IMR-90 (cell line): Measurements from ENCODE around the gene TRAPPC5. TPM values are rescaled to one million over a fixed set of nuclear protein-coding genes. Genes with fewer than 3 reads are reported as not detected.

ENCODE experiments used
- ATAC-seq: fragments of 200-7000 bp; cut with Tn5 transposase; 2 replicates; pipeline ENCODE4 v1.9.1; 2020; ENCODE audit warnings: low read depth, mild to moderate bottlenecking, moderate library complexity
- BruUV-seq: library from RNA; stranded (reverse); fragments of 400-500 nt; replicated peaks from 2 replicates; lab custom pipeline; 2021; lab: Mats Ljungman, UMichigan
- CTCF ChIA-PET: fragments of 300-600 bp; formaldehyde crosslinking; extraction: SDS; loops from one replicate; lab custom pipeline; 2021; ENCODE audit warnings: antibody characterized with exemption; lab: Yijun Ruan, JAX
- POLR2A ChIA-PET: fragments of 300-600 bp; sonication (Branson Sonifier 250); formaldehyde crosslinking; loops from one replicate; lab custom pipeline; 2022; ENCODE audit warnings: antibody characterized with exemption; ENCODE audit not compliant: unreplicated experiment; lab: Charles Lee
- DNase-seq: peaks from one replicate; pipeline ENCODE4 v3.0.0; 2013
- H2AFZ ChIP-seq: replicated peaks from 2 replicates; pipeline ENCODE3; 2013; ENCODE audit warnings: low read length, mild to moderate bottlenecking; ENCODE audit not compliant: poor library complexity
- H2AK5ac ChIP-seq: 2 replicates; pipeline ENCODE4 v1.6.1; 2013; ENCODE audit warnings: low read depth, low read length, inconsistent platforms
- H2AK9ac ChIP-seq: replicated peaks from 2 replicates; pipeline ENCODE3; 2013; ENCODE audit warnings: mild to moderate bottlenecking, low read depth, low read length, moderate library complexity; ENCODE audit not compliant: poor library complexity
- H2BK120ac ChIP-seq: 2 replicates; pipeline ENCODE4 v1.6.1; 2013; ENCODE audit warnings: low read depth, low read length, inconsistent platforms
- H2BK15ac ChIP-seq: 3 replicates; pipeline ENCODE4 v1.6.1; 2013; ENCODE audit warnings: low read depth, low read length, inconsistent platforms
- H2BK20ac ChIP-seq: 2 replicates; pipeline ENCODE4 v1.6.1; 2013; ENCODE audit warnings: low read depth, mild to moderate bottlenecking, inconsistent platforms, low read length, moderate library complexity
- H2BK5ac ChIP-seq: 2 replicates; pipeline ENCODE4 v1.6.1; 2013; ENCODE audit warnings: mild to moderate bottlenecking, low read depth, low read length, inconsistent platforms; ENCODE audit not compliant: poor library complexity, severe bottlenecking
- H3K14ac ChIP-seq: replicated peaks from 2 replicates; pipeline ENCODE4 v1.6.1; 2013; ENCODE audit warnings: low read depth, low read length, inconsistent platforms
- H3K18ac ChIP-seq: 2 replicates; pipeline ENCODE4 v1.6.1; 2013; ENCODE audit warnings: low read depth, low read length, control low read depth
- H3K23ac ChIP-seq: 2 replicates; pipeline ENCODE4 v1.6.1; 2013; ENCODE audit warnings: low read depth, low read length, inconsistent platforms
- H3K27ac ChIP-seq: 2 replicates; pipeline ENCODE4 v1.5.1; 2013; ENCODE audit warnings: mild to moderate bottlenecking, control low read depth, low read length; ENCODE audit not compliant: insufficient read depth
- H3K27me3 ChIP-seq: 2 replicates; pipeline ENCODE4 v1.6.1; 2013; ENCODE audit warnings: low read length; ENCODE audit not compliant: control insufficient read depth, insufficient read depth
- H3K36me3 ChIP-seq: 2 replicates; pipeline ENCODE4 v1.6.1; 2013; ENCODE audit warnings: low read length, mixed read lengths; ENCODE audit not compliant: control insufficient read depth, insufficient read depth
- H3K4ac ChIP-seq: 2 replicates; pipeline ENCODE4 v1.6.1; 2013; ENCODE audit warnings: low read depth, low read length, inconsistent platforms
- H3K4me1 ChIP-seq: 2 replicates; pipeline ENCODE4 v1.6.1; 2013; ENCODE audit warnings: low read length, mixed read lengths; ENCODE audit not compliant: control insufficient read depth, insufficient read depth
- H3K4me2 ChIP-seq: 2 replicates; pipeline ENCODE4 v1.6.1; 2013; ENCODE audit warnings: low read depth, mild to moderate bottlenecking, control low read depth, low read length, moderate library complexity
- H3K4me3 ChIP-seq: 2 replicates; pipeline ENCODE4 v1.5.1; 2013; ENCODE audit warnings: low read depth, mild to moderate bottlenecking, control low read depth, low read length, moderate library complexity; ENCODE audit not compliant: insufficient read depth
- H3K56ac ChIP-seq: 2 replicates; pipeline ENCODE4 v1.6.1; 2013; ENCODE audit warnings: low read length, inconsistent platforms; ENCODE audit not compliant: insufficient read depth; ENCODE audit errors: extremely low read depth
- H3K79me1 ChIP-seq, 2 experiments: 2 replicates each; pipeline ENCODE4 v1.6.1; 2013; ENCODE audit warnings: low read length in 2 of 2, inconsistent platforms in 1 of 2, low read depth in 1 of 2
- H3K9ac ChIP-seq: 2 replicates; pipeline ENCODE4 v1.6.1; 2013; ENCODE audit warnings: low read depth, low read length, control low read depth
- H3K9me1 ChIP-seq: 2 replicates; pipeline ENCODE4 v1.6.1; 2013; ENCODE audit warnings: low read length, inconsistent platforms; ENCODE audit not compliant: insufficient read depth
- H3K9me3 ChIP-seq: 2 replicates; pipeline ENCODE4 v1.6.1; 2013; ENCODE audit warnings: low read length; ENCODE audit not compliant: control insufficient read depth, insufficient read depth
- H4K20me1 ChIP-seq: 2 replicates; pipeline ENCODE4 v1.6.1; 2013; ENCODE audit warnings: low read length, inconsistent platforms; ENCODE audit not compliant: insufficient read depth
- H4K5ac ChIP-seq: 2 replicates; pipeline ENCODE4 v1.6.1; 2013; ENCODE audit warnings: mild to moderate bottlenecking, low read depth, low read length, control low read depth
- H4K8ac ChIP-seq, 2 experiments: 2 replicates each; pipeline ENCODE4 v1.6.1; 2013; ENCODE audit warnings: low read depth in 2 of 2, low read length in 2 of 2, control low read depth in 1 of 2, inconsistent platforms in 1 of 2
- H4K91ac ChIP-seq: 2 replicates; pipeline ENCODE4 v1.6.1; 2013; ENCODE audit warnings: low read depth, low read length, inconsistent platforms; ENCODE audit not compliant: insufficient read depth
- BHLHE40 ChIP-seq: fragments of 150-350 bp; IDR thresholded peaks from 2 replicates; pipeline ENCODE4 v1.6.1; 2016; ENCODE audit warnings: mild to moderate bottlenecking, low read depth, low read length
- CHD1 ChIP-seq: IDR thresholded peaks from 2 replicates; pipeline ENCODE4 v1.6.1; 2012; ENCODE audit warnings: low read depth, low read length, improper control_type of control experiment
- CTCF ChIP-seq: conservative IDR thresholded peaks from 2 replicates; pipeline ENCODE4 v1.5.1; 2012; ENCODE audit warnings: mild to moderate bottlenecking, low read depth, low read length, improper control_type of control experiment
- WGBS, 2 experiments: methylation state at CpG; one replicate each; pipeline versions ENCODE4 v1.1.5 to v1.1.7; 2013; ENCODE audit warnings: missing lambda C conversion rate in 2 of 2; ENCODE audit not compliant: insufficient read length in 1 of 2; ENCODE audit errors: extremely low coverage in 2 of 2; 5-methylcytosine and 5-hydroxymethylcytosine counted together
- dilution Hi-C: fragments of 300-500 bp; cut with HindIII; formaldehyde crosslinking; loops from one replicate; pipeline ENCODE4 v1.14.3; 2018; ENCODE audit warnings: low sequenced_read_pairs; ENCODE audit not compliant: unreplicated experiment
- in situ Hi-C: fragments of 300-500 bp; cut with MboI; formaldehyde crosslinking; loops from 3 replicates; pipeline ENCODE4 v1.14.3; 2019; ENCODE audit warnings: low sequenced_read_pairs, inconsistent platforms, mixed read lengths
- intact Hi-C: fragments of 100-400 bp; cut with micrococcal nuclease; formaldehyde crosslinking; loops from 2 replicates; pipeline ENCODE4 v1.10.0; 2022
- polyA plus RNA-seq, 3 experiments: library from polyadenylated mRNA; depleted of rRNA; stranded (reverse); fragments of >200 nt; gene quantifications; 2 replicates each; pipeline ENCODE4 v1.2.3, GENCODE V29; 2012; ENCODE audit warnings: low replicate concordance in 1 of 3
- total RNA-seq: library from RNA; depleted of rRNA; stranded (reverse); fragments of >200 nt; gene quantifications from 2 replicates; pipeline ENCODE4 v1.2.3, GENCODE V29; 2012

TRAPPC5 gene
- total and polyA plus RNA-seq, 2 of the 4 experiments (the other 2 are of a cell fraction): 54.7 to 109 TPM

DNA sequence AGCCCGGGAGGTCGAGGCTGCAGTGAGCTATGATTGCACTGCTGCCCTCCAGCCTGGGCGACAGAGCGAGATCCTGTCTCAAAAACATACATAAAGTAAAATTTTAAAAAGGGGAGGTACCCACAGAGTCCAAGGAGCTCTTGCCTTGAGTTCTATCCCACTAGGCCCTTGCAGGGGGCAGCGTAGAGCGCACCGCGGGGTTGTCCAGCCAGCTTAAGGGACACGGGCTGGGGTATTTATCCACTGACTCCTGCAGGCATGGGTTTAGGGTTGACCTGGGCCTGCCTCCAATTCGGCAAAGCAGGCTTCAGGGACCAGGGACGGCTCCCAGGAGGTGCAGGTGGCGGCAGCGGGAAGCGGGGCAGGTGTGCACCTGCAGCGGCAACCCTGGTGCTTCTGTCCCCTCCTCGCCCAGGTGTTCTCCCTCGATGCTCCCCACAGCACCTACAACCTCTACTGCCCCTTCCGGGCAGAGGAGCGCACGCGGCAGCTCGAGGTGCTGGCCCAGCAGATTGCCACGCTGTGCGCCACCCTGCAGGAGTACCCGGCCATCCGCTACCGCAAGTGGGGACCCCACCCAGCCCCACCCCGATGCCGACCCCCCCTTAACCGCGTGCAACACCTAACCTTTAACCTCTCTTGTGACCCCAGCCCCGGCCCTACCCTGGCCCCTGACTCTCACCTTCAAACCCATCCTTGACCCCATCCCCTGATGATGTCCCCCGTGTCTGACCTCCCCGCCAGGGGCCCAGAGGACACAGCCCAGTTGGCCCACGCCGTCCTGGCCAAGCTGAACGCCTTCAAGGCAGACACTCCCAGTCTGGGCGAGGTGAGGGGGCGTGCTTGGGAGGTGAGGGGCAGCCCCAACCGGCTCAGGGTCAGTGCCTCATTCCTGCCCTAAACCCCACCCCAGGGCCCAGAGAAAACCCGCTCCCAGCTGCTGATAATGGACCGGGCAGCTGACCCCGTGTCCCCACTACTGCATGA is 39.0 kb upstream of the TRAPPC5 start:
- Histone ChIP-seq H3K27ac (no peak overlapping the region), H2BK5ac (no peak overlapping the region), H2AK5ac (no peak overlapping the region), H3K27me3 (peaks cover 7% of the 10 kb centered on the region; the same call in 1 of the 2 replicates), H2AK9ac (no peak overlapping the region), H3K9ac (no peak overlapping the region), H3K9me1 (peaks cover 9% of the 10 kb centered on the region), H3K36me3 (no peaks in the 10 kb centered on the region), H3K4ac (no peak overlapping the region), H3K18ac (no peak overlapping the region), H4K8ac (no peak overlapping the region), H3K4me2 (no peak overlapping the region), H4K20me1 (peaks cover 5% of the 10 kb centered on the region; the same call in 1 of the 2 replicates), H3K4me3 (no peak overlapping the region), H3K79me1 (no peaks in the 10 kb centered on the region), H4K91ac (no peak overlapping the region), H2BK20ac (no peak overlapping the region), H2AFZ (no peak overlapping the region), H2BK120ac (no peak overlapping the region), H3K9me3 (no peaks in the 10 kb centered on the region), H3K23ac (no peak overlapping the region), H3K56ac (no peak overlapping the region), H3K14ac (no peak overlapping the region), H2BK15ac (no peak overlapping the region), H3K4me1 (no peaks in the 10 kb centered on the region), H4K5ac (no peak overlapping the region)
- intact Hi-C loops (no loop called here), in situ Hi-C loops (no loop called here), dilution Hi-C loops (no loop called here)
- TF ChIP-seq CHD1: no peak
- TF ChIP-seq CTCF: 0 out of 2 replicates have a peak, but pooled peaks have one; percentile 6
- no peak for TF ChIP-seq BHLHE40
- BruUV-seq: no TSS peak
- ATAC-seq (no peak), DNase-seq (no peak)
- POLR2A ChIA-PET: no interaction called here
- CTCF ChIA-PET: no interaction called here
- 76% methylated on average over 8 of the region's 43 CpGs; no CpG with 5 or more reads in 1 of the 2 experiments for WGBS, 2 experiments
